BLaER1 (cell line): ENCODE measurements around the gene DIO3.

Experiments
- H3K27ac ChIP-seq: shearing (Covaris generic); formaldehyde crosslinking; 2 replicates; pipeline ENCODE4 v1.8.1; 2022
- H3K27me3 ChIP-seq: shearing (Covaris generic); formaldehyde crosslinking; 2 replicates; pipeline ENCODE4 v1.8.1; 2022
- H3K36me3 ChIP-seq: shearing (Covaris generic); formaldehyde crosslinking; 2 replicates; pipeline ENCODE4 v1.8.1; 2022
- H3K4me1 ChIP-seq: shearing (Covaris generic); formaldehyde crosslinking; 2 replicates; pipeline ENCODE4 v1.8.1; 2022
- H3K4me2 ChIP-seq: shearing (Covaris generic); formaldehyde crosslinking; 2 replicates; pipeline ENCODE4 v1.8.1; 2022
- H3K4me3 ChIP-seq: shearing (Covaris generic); formaldehyde crosslinking; 2 replicates; pipeline ENCODE4 v1.8.1; 2022
- H3K9ac ChIP-seq: shearing (Covaris generic); formaldehyde crosslinking; 2 replicates; pipeline ENCODE4 v1.8.1; 2022
- H3K9me3 ChIP-seq: shearing (Covaris generic); formaldehyde crosslinking; 2 replicates; pipeline ENCODE4 v1.8.1; 2022
- H4K20me1 ChIP-seq: shearing (Covaris generic); formaldehyde crosslinking; 2 replicates; pipeline ENCODE4 v1.8.1; 2022
- Cebpa-rat ChIP-seq: shearing (Covaris generic); IDR thresholded peaks from 2 replicates; pipeline ENCODE4 v1.8.1; 2022

DIO3 gene

GRCh38 chr14:101561145-101561896 is at the start of gene DIO3:
Gene DIO3, plus strand, starts transcription at chr14:101561495.
- Histone ChIP-seq H3K36me3 (no peaks in the 10 kb centered on the region), H3K27me3 (peaks cover 79% of the 10 kb centered on the region), H3K9ac (no peak within 1 kb of the TSS), H4K20me1 (peaks cover 54% of the 10 kb centered on the region), H3K4me2 (peak within 1 kb of the TSS; percentile 80), H3K9me3 (peaks cover 22% of the 10 kb centered on the region), H3K4me1 (peaks cover 40% of the 10 kb centered on the region), H3K27ac (no peak within 1 kb of the TSS), H3K4me3 (peak within 1 kb of the TSS; percentile 64)
- TF ChIP-seq Cebpa-rat: no peak

- no peaks in the 10 kb centered on the region for H3K36me3 ChIP-seq
- H3K4me3 ChIP-seq: 0 out of 2 replicates have a peak overlapping the region, but pooled peaks have one; percentile 11
- H3K4me2 ChIP-seq: peak overlapping the region; percentile 81
- H4K20me1 ChIP-seq: no peaks in the 10 kb centered on the region
- peak overlapping the region; percentile 77 for H3K27ac ChIP-seq
- H3K4me1 ChIP-seq: peaks cover 76% of the 10 kb centered on the region
- H3K9me3 ChIP-seq: peaks cover 16% of the 10 kb centered on the region
- no peaks in the 10 kb centered on the region for H3K27me3 ChIP-seq
- TF ChIP-seq Cebpa-rat: no peak
- peak overlapping the region; percentile 38; the same call in 1 of the 2 replicates for H3K9ac ChIP-seq
Observed at GRCh38 chr14:101511620-101512375, 49.5 kb upstream of the DIO3 start.

- Histone ChIP-seq H3K36me3 (no peaks in the 10 kb centered on the region), H3K27ac (peak overlapping the region; percentile 77), H3K9me3 (peaks cover 16% of the 10 kb centered on the region), H3K9ac (peak overlapping the region; percentile 38; the same call in 1 of the 2 replicates), H3K4me3 (0 out of 2 replicates have a peak overlapping the region, but pooled peaks have one; percentile 11), H3K27me3 (no peaks in the 10 kb centered on the region), H3K4me1 (peaks cover 76% of the 10 kb centered on the region), H4K20me1 (no peaks in the 10 kb centered on the region), H3K4me2 (peak overlapping the region; percentile 81)
- TF ChIP-seq Cebpa-rat: no peak
Observed at GRCh38 chr14:101512376-101512695, 49.0 kb upstream of the DIO3 start.

- no peaks in the 10 kb centered on the region for H4K20me1 ChIP-seq
- H3K9me3 ChIP-seq: peaks cover 16% of the 10 kb centered on the region
- H3K4me2 ChIP-seq: 0 out of 2 replicates have a peak overlapping the region, but pooled peaks have one; percentile 25
- peak overlapping the region; percentile 20; the same call in 1 of the 2 replicates for H3K27ac ChIP-seq
- no peak for TF ChIP-seq Cebpa-rat
- no peak overlapping the region for H3K9ac ChIP-seq
- H3K36me3 ChIP-seq: no peaks in the 10 kb centered on the region
- no peak overlapping the region for H3K4me3 ChIP-seq
- peaks cover 76% of the 10 kb centered on the region for H3K4me1 ChIP-seq
- H3K27me3 ChIP-seq: no peaks in the 10 kb centered on the region
Observed at GRCh38 chr14:101514136-101514535, 47.2 kb upstream of the DIO3 start.

GRCh38 chr14:101516401-101516800 is 44.9 kb upstream of the DIO3 start:
- TF ChIP-seq Cebpa-rat: no peak
- no peaks in the 10 kb centered on the region for H4K20me1 ChIP-seq
- H3K9me3 ChIP-seq: peaks cover 16% of the 10 kb centered on the region
- H3K27ac ChIP-seq: no peak overlapping the region
- H3K4me2 ChIP-seq: no peak overlapping the region
- H3K36me3 ChIP-seq: no peaks in the 10 kb centered on the region
- H3K27me3 ChIP-seq: no peaks in the 10 kb centered on the region
- H3K9ac ChIP-seq: no peak overlapping the region
- H3K4me3 ChIP-seq: no peak overlapping the region
- peaks cover 71% of the 10 kb centered on the region for H3K4me1 ChIP-seq

- Histone ChIP-seq H3K4me3 (no peak overlapping the region), H4K20me1 (no peaks in the 10 kb centered on the region), H3K9me3 (peaks cover 16% of the 10 kb centered on the region), H3K4me1 (peaks cover 72% of the 10 kb centered on the region), H3K36me3 (no peaks in the 10 kb centered on the region), H3K27ac (peak overlapping the region; percentile 72), H3K27me3 (no peaks in the 10 kb centered on the region), H3K9ac (peak overlapping the region; percentile 38; the same call in 1 of the 2 replicates), H3K4me2 (peak overlapping the region; percentile 73)
- no peak for TF ChIP-seq Cebpa-rat
Observed at GRCh38 chr14:101518611-101519473, 42.5 kb upstream of the DIO3 start.

GRCh38 chr14:101520621-101521472 is 40.4 kb upstream of the DIO3 start:
- no peak overlapping the region for H3K9ac ChIP-seq
- no peak overlapping the region for H3K4me2 ChIP-seq
- no peaks in the 10 kb centered on the region for H3K27me3 ChIP-seq
- no peaks in the 10 kb centered on the region for H4K20me1 ChIP-seq
- H3K4me1 ChIP-seq: peaks cover 90% of the 10 kb centered on the region
- TF ChIP-seq Cebpa-rat: no peak
- no peak overlapping the region for H3K27ac ChIP-seq
- H3K4me3 ChIP-seq: no peak overlapping the region
- H3K36me3 ChIP-seq: no peaks in the 10 kb centered on the region
- H3K9me3 ChIP-seq: peaks cover 8% of the 10 kb centered on the region

GRCh38 chr14:101521473-101521915 is 39.8 kb upstream of the DIO3 start:
- Histone ChIP-seq H3K4me3 (no peak overlapping the region), H3K9me3 (peaks cover 1% of the 10 kb centered on the region), H3K27ac (no peak overlapping the region), H3K36me3 (no peaks in the 10 kb centered on the region), H3K4me2 (0 out of 2 replicates have a peak overlapping the region, but pooled peaks have one; percentile 68), H3K9ac (no peak overlapping the region), H3K4me1 (peaks cover 93% of the 10 kb centered on the region), H4K20me1 (no peaks in the 10 kb centered on the region), H3K27me3 (no peaks in the 10 kb centered on the region)
- no peak for TF ChIP-seq Cebpa-rat
